ENCODE measurements around the gene RGS18. TPM values are rescaled to one million over a fixed set of nuclear protein-coding genes. Genes with fewer than 3 reads are reported as not detected.
A peak's percentile ranks its signal among the peaks of the same experiment; 100 is the strongest.

The RGS18 gene
- total and polyA plus RNA-seq, 10 donors = 5.5 to 84.7 (median 39.2) TPM

DNA sequence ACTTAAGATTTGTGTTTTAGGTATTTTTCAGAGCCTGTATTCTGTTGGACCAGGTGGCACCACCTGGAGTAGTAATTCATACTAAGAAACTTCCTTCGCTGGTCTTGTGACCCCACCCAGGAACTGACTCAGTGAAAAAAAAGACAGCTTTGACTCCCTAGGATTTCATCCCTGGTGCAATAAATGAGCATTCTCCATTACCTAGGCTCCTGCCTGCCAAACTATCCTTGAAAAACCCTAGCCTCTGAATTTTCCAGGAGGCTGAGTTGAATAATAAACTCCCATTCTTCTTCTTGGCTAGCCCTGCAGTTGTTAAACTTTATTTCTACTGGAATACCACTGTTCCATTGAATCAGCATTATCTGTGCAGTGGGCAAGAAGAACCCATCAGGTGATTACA, 10.6 kb upstream of the RGS18 start:
- WGBS, 5 donors = 56 to 85% (median 63%) methylated on average over 1 of the region's 1 CpG
- Histone ChIP-seq H3K4me3 (no peak overlapping the region), H3K36me3 (no peaks in the 10 kb centered on the region), H3K4me1 (no peaks in the 10 kb centered on the region), H3K27me3 (replicated peaks in 1 of 7) (no peaks in the 10 kb centered on the region), H3K9me3 (peaks cover 0 to 14% (median 5%) of the 10 kb centered on the region in 8 donors), H3K27ac (no peak overlapping the region)
- no peak for DNase-seq
- no peak for TF ChIP-seq POLR2AphosphoS5 (IDR thresholded peaks at IDR 0.05)
- TF ChIP-seq, protein P1, sequence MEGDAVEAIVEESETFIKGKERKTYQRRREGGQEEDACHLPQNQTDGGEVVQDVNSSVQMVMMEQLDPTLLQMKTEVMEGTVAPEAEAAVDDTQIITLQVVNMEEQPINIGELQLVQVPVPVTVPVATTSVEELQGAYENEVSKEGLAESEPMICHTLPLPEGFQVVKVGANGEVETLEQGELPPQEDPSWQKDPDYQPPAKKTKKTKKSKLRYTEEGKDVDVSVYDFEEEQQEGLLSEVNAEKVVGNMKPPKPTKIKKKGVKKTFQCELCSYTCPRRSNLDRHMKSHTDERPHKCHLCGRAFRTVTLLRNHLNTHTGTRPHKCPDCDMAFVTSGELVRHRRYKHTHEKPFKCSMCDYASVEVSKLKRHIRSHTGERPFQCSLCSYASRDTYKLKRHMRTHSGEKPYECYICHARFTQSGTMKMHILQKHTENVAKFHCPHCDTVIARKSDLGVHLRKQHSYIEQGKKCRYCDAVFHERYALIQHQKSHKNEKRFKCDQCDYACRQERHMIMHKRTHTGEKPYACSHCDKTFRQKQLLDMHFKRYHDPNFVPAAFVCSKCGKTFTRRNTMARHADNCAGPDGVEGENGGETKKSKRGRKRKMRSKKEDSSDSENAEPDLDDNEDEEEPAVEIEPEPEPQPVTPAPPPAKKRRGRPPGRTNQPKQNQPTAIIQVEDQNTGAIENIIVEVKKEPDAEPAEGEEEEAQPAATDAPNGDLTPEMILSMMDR (IDR thresholded peaks at IDR 0.05 in 8 of 11, conservative IDR thresholded peaks at IDR 0.05 in 3 of 11) = no peak
- no peak for TF ChIP-seq POLR2A (IDR thresholded peaks at IDR 0.05)
- intact Hi-C loops (cut with DNase I; ENCODE audit: low total_unique reads) = no loop called here

DNA sequence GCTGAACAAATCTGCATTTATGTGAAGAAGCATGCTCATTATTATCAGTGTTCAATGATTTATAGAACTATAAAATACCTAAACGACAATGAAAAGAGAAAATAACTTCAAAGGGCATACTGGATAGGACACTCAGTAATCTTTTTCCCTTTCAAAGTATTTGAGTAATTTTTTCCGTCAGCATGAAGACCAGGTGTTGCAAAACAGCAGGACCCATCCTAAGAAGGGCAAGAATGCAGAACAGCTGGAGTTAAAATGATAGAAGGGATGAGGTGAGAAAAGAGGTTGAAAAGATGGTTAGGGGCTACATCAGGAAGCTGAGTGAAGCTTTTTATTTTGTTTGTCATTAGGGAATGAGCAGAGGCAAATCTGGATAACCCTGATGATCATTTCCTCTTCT, 7.1 kb upstream of the RGS18 start:
- Histone ChIP-seq H3K27me3 (replicated peaks in 1 of 7) (no peaks in the 10 kb centered on the region), H3K36me3 (no peaks in the 10 kb centered on the region), H3K4me1 (no peaks in the 10 kb centered on the region), H3K27ac (no peak overlapping the region), H3K4me3 (no peak overlapping the region), H3K9me3 (peaks cover 0 to 9% (median 2%) of the 10 kb centered on the region in 8 donors)
- 64 to 81% (median 70%) methylated on average over 2 of the region's 2 CpGs for WGBS, 5 donors
- DNase-seq = no peak
- no peak for TF ChIP-seq POLR2A (IDR thresholded peaks at IDR 0.05)
- TF ChIP-seq, protein P1 (IDR thresholded peaks at IDR 0.05 in 8 of 11, conservative IDR thresholded peaks at IDR 0.05 in 3 of 11) = no peak
- TF ChIP-seq POLR2AphosphoS5 (IDR thresholded peaks at IDR 0.05) = no peak
- intact Hi-C loops (cut with DNase I; ENCODE audit: low total_unique reads) = no loop called here

- TF ChIP-seq POLR2A (IDR thresholded peaks at IDR 0.05) (no peak), POLR2AphosphoS5 (IDR thresholded peaks at IDR 0.05) (no peak)
- TF ChIP-seq, protein P1 (IDR thresholded peaks at IDR 0.05 in 8 of 11, conservative IDR thresholded peaks at IDR 0.05 in 3 of 11) = no peak
- intact Hi-C loops (cut with DNase I; ENCODE audit: low total_unique reads) = no loop called here
- no peak overlapping the region for H3K4me3 ChIP-seq
- H3K4me1 ChIP-seq = peaks cover 0 to 3% (median 0%) of the 10 kb centered on the region in 6 donors
- no peaks in the 10 kb centered on the region for H3K9me3 ChIP-seq
- no peaks in the 10 kb centered on the region for H3K36me3 ChIP-seq
- H3K27ac ChIP-seq = no peak overlapping the region
- H3K27me3 ChIP-seq (replicated peaks in 1 of 7) = no peaks in the 10 kb centered on the region
- DNase-seq = no peak
Measured at GRCh38 chr1:192153276-192153675, 5.0 kb upstream of the RGS18 start.

DNA sequence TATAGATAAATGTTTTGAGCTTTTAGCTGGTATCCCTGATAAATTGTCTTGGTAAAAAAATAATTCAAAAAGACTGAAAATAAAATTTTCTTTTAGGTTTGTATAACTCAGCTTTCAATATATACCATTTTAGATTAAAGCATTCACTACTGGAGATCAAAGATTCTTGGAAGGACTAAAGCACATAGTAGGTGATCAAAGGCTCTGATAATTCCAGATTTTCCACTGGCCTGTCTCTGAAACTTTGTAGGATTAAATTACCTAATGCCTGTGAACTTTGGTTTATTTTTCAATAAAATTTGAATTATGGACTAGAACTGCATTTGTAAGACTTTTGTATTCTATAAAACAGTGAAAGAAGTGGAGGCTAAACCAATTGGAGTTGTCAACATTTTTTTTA, 1.2 kb upstream of the RGS18 start:
- intact Hi-C loops (cut with DNase I; ENCODE audit: low total_unique reads) = no loop called here
- Histone ChIP-seq H3K27me3 (replicated peaks in 1 of 7) (no peaks in the 10 kb centered on the region), H3K4me1 (peaks cover 0 to 4% (median 0%) of the 10 kb centered on the region in 6 donors), H3K9me3 (no peaks in the 10 kb centered on the region), H3K4me3 (no peak overlapping the region), H3K27ac (peak overlapping the region in 4 of 8 donors; percentile 80 to 93 (median 86)), H3K36me3 (no peaks in the 10 kb centered on the region)
- no peak for DNase-seq
- TF ChIP-seq, protein P1 (IDR thresholded peaks at IDR 0.05 in 8 of 11, conservative IDR thresholded peaks at IDR 0.05 in 3 of 11) = no peak
- TF ChIP-seq POLR2AphosphoS5 (IDR thresholded peaks at IDR 0.05) (no peak), POLR2A (IDR thresholded peaks at IDR 0.05) (no peak)

Measured in spleen (tissue), 11 donors.